Measurements from ENCODE around the gene C11orf98.
"Not testable (repeated sequence)": the region's sequence is repeated elsewhere in the genome, so short reads cannot be mapped to it uniquely, and the experiment has no call there.

The C11orf98 gene

DNA sequence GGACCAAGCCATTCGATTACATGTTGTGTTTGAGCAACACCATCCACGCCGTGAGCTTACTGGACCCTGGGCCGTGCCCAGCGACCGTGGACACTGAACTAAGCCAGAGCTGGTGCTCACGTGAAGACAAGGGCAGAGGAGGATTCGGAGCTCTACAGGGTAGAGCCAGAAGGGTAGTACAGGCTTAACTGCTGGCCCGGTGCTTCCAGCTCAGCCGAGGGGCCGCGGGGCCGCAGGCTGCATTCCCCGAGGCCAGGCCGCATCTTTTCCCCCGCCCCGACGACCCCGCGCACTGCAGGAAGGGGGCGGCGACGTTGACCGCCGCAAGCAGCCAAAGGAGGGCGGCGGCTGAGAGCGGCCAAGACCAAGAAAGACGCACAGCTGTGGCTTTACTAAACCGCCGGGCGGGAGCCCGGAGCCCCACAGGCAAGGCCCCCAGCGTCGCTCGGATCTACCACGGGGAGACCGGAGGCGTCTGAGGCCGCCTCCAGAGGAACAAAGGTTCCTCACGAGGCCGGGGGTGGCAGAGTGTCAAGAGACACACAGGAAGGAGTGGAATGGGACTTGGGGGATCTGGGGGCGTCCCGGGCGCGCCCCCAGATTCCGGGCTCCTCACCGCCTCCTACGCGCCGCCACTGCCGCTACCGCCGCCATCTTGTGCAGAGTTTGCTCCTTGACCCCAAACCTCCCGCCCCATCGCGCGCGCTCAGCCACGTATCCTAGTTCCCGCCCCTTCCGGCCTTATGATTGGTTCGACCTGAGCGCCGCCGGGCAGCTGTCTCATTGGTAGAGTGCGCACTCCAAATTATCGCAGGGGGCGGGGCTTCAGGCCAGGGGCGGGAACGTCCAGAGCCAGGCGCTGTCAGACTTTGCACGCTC, 18.8 kb downstream of the C11orf98 start, which contains the start of gene GANAB:
Gene GANAB, minus strand, starts transcription at position 668 of the 879 bp plus-strand sequence. Its CDS starts 14 bp downstream, at position 654.
- TF ChIP-seq Cebpa-rat (IDR thresholded peaks at IDR 0.05): no peak
- Histone ChIP-seq H3K27me3 (no peaks in the 10 kb centered on the region), H3K9ac (peak within 1 kb of the TSS; percentile 98), H3K9me3 (no peaks in the 10 kb centered on the region), H4K20me1 (peaks cover 88% of the 10 kb centered on the region), H3K4me1 (peaks cover 53% of the 10 kb centered on the region), H3K4me2 (peak within 1 kb of the TSS; percentile 92), H3K27ac (peak within 1 kb of the TSS; percentile 97), H3K4me3 (peak within 1 kb of the TSS; percentile 97), H3K36me3 (peaks cover 76% of the 10 kb centered on the region)

DNA sequence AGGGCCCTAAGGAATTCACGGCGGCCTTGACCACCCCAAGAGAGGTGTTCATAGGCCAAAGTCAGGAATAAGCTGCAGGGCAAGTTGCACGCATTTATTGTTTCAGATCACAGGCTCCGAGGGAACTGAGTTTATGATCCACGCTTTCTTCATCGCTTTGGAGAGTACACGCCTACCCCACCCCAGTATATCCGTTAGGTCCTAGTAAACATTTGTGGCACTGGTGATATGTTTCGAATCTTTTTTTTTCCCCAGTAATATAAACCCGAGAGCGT, 19.4 kb downstream of the C11orf98 start:
- peaks cover 88% of the 10 kb centered on the region for H4K20me1 ChIP-seq
- H3K9ac ChIP-seq: peak overlapping the region; percentile 98
- peak overlapping the region; percentile 92 for H3K4me2 ChIP-seq
- H3K4me3 ChIP-seq: peak overlapping the region; percentile 97
- peaks cover 58% of the 10 kb centered on the region for H3K4me1 ChIP-seq
- H3K36me3 ChIP-seq: peaks cover 76% of the 10 kb centered on the region
- no peaks in the 10 kb centered on the region for H3K27me3 ChIP-seq
- peak overlapping the region; percentile 97 for H3K27ac ChIP-seq
- TF ChIP-seq Cebpa-rat (IDR thresholded peaks at IDR 0.05): no peak
- no peaks in the 10 kb centered on the region for H3K9me3 ChIP-seq

DNA sequence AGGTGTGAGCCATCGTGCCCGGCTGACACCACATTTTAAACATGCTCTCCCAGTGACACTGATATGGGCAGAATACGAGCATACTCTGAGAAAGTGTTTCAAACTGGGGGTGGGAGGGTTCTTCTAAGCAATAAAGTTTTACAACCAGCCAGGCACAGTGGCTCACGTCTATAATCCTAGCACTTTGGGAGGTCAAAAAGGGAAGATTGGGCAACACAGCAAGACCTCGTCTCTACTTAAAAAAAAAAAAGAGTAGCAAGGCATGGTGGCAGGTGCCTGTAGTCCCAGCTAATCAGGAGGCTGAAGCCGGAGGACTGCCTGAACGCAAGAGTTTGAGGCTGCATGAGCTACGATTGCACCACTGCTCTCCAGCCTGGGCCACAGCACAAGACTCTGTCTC, 20.8 kb downstream of the C11orf98 start:
- Histone ChIP-seq H3K9ac (no peak overlapping the region), H3K9me3 (no peaks in the 10 kb centered on the region), H3K4me3 (no peak overlapping the region), H3K4me1 (peaks cover 54% of the 10 kb centered on the region), H3K36me3 (peaks cover 73% of the 10 kb centered on the region), H3K4me2 (peak overlapping the region; percentile 92; the same call in 1 of the 2 replicates), H4K20me1 (peaks cover 89% of the 10 kb centered on the region), H3K27me3 (no peaks in the 10 kb centered on the region), H3K27ac (no peak overlapping the region)
- TF ChIP-seq Cebpa-rat (IDR thresholded peaks at IDR 0.05): no peak

DNA sequence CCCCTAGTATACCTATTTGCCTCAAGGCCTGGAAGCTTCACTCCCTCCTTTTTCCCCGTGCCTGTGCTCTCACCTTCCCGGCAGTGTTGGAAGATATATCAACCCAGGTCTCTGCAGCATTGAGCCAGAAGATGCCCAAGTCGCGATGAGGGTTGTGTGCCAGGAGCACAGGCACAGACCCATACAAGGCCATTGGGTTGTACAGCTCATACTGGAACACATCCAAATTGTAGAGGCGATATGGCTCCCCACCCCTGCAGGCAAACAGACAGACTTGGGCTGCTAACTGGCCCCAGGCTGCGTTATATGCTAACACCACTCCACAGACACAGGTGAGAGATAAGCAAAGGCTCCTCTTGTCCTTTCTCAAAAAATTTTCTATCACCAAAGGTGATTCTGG, 32.5 kb downstream of the C11orf98 start:
- no peak overlapping the region for H3K4me3 ChIP-seq
- no peak for TF ChIP-seq Cebpa-rat (IDR thresholded peaks at IDR 0.05)
- no peak overlapping the region for H3K27ac ChIP-seq
- peaks cover 100% of the 10 kb centered on the region for H3K36me3 ChIP-seq
- H3K9ac ChIP-seq: no peak overlapping the region
- H4K20me1 ChIP-seq: peaks cover 19% of the 10 kb centered on the region; the same call in 1 of the 2 replicates
- no peaks in the 10 kb centered on the region for H3K9me3 ChIP-seq
- H3K4me1 ChIP-seq: peaks cover 11% of the 10 kb centered on the region; the same call in 1 of the 2 replicates
- H3K27me3 ChIP-seq: no peaks in the 10 kb centered on the region
- H3K4me2 ChIP-seq: no peak overlapping the region

DNA sequence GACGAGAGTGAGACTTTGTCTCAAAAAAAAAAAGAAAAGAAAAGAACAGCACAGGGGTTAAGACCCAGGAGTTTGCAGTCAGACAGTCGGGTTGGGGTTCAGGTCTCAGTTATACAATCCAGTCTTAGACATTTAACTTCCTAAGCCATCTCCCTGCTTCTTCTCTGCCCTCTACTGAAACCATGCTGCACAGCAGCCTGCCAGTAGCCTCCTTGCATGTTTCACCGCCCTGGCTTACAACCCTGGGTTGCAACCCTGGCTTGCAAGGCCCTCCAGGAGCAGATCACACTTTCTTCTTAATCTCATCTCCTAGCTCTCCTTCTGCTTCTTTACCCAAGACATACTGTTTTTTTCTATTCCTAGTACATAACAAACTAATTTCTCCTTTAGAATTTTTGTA, 37.3 kb downstream of the C11orf98 start:
- Histone ChIP-seq H3K4me3 (no peak overlapping the region), H3K27ac (no peak overlapping the region), H3K9ac (no peak overlapping the region), H3K36me3 (peaks cover 79% of the 10 kb centered on the region), H3K27me3 (no peaks in the 10 kb centered on the region), H3K4me1 (peaks cover 35% of the 10 kb centered on the region), H4K20me1 (0 out of 2 replicates have a peak, but pooled peaks cover 5% of the 10 kb centered on the region), H3K9me3 (no peaks in the 10 kb centered on the region), H3K4me2 (no peak overlapping the region)
- TF ChIP-seq Cebpa-rat (IDR thresholded peaks at IDR 0.05): no peak

DNA sequence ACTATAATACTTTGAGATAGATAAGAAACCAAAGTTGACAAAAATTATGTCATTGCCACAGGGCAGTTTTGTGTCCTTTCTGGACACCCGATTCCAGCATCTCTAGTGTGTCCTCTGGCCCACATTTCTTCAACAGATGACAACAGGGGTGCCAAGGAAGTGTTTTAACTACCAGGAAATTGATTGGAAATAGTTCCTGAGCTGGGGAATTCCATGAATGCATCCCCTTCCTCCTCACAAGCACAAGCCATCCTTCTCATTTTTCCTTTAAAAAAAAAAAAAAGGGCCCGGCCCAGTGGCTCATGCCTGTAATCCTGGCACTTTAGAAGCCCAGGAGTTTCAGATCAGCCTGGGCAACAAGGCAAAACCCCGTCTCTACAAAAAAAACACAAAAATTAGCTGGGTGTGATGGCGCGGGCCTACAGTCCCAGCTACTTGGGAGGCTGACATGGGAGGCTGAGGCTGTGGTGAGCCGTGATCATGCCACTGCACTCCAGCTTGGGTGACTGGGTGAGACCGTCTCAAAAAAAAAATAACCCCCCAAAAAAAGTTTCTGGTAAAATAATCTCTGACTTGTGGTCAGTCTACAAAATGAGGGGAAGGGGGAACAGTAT, 42.4 kb downstream of the C11orf98 start:
- Histone ChIP-seq H3K4me2 (peak overlapping the region; percentile 97), H3K4me1 (peaks cover 58% of the 10 kb centered on the region), H3K27ac (peak overlapping the region; percentile 88; the same call in 1 of the 2 replicates), H3K9me3 (no peaks in the 10 kb centered on the region), H4K20me1 (0 out of 2 replicates have a peak, but pooled peaks cover 5% of the 10 kb centered on the region), H3K9ac (no peak overlapping the region), H3K36me3 (peaks cover 30% of the 10 kb centered on the region), H3K27me3 (no peaks in the 10 kb centered on the region), H3K4me3 (peak overlapping the region; percentile 85; the same call in 1 of the 2 replicates)
- TF ChIP-seq Cebpa-rat (IDR thresholded peaks at IDR 0.05): no peak

DNA sequence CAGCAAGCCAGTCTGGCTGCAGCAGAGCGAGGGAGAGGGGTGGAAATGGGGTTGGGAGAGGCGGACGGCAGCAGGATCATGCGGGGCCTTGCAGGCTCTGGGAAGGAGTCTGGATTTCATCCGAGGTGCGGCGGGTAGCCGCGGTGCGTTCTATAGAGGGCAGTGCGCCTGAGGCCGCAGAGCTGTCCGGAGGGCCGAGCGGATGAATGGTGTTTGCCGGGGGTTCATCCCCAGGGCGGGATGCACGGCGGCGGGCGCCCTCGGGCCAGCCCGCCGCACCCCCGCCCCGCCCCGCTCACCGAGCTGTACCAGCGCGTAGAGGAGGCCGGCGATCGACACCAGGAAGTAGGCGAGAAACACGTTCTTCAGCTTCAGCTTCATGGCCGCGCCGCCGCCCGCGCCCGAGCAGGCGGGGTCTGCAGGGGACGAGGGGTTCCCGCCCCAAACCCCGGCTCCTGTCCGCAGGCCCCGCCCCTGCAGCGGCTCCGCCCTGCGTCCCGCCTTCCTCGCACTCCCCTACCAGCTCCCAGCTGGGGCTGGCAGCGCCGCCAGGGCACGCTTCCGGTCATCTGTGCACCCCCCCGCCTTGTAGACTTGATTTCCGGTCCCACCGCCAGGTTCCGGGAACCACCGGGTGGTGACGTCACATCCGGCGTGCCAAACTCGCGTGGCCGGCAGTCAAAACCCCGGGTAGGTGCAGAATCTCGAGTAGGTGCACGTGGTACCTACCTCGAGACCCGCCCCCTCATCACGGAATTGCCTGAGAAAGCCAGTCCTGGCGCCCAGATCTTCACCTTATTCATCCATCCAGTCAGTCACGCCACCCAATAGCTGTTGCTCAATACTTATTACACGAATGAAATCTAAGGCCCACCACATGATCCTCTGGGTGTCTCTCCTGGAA, 43.2 kb downstream of the C11orf98 start, which contains the start of gene B3GAT3:
Gene B3GAT3, minus strand, starts transcription at position 420 of the 904 bp plus-strand sequence. Its CDS starts 39 bp downstream, at position 381.
- Histone ChIP-seq H3K9ac (peak within 1 kb of the TSS; percentile 91), H4K20me1 (0 out of 2 replicates have a peak, but pooled peaks cover 5% of the 10 kb centered on the region), H3K4me1 (peaks cover 58% of the 10 kb centered on the region), H3K27ac (peak within 1 kb of the TSS; percentile 88), H3K4me2 (peak within 1 kb of the TSS; percentile 97), H3K27me3 (no peaks in the 10 kb centered on the region), H3K4me3 (peak within 1 kb of the TSS; percentile 85), H3K9me3 (no peaks in the 10 kb centered on the region), H3K36me3 (peaks cover 30% of the 10 kb centered on the region)
- TF ChIP-seq Cebpa-rat (IDR thresholded peaks at IDR 0.05): peak; percentile 87

DNA sequence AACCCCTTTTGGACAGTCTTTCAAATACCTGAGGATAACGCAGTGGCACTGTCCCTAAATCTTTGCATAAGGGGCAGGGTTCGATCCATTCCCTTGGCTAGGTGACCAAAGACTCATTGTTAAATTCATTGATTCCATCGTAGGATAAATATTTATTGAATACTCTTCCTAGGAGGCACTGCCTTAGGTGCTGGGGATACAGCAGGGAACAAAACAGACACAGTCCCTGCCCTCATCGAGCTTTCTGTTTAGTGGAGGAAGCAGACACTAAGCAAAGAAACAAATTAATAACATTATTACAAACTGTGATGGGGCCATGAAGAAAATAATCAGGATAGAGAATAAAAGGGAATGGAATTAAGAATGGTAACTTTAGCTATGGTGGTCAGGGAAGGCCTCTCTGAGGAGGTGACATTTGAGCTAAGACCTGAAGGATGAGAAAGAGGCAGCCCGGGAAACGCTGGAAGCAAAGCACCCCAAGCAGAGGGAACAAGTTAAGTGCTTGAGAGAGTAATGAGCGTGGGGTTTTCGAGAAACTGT, 43.9 kb downstream of the C11orf98 start:
- H3K27me3 ChIP-seq: no peaks in the 10 kb centered on the region
- H3K27ac ChIP-seq: peak overlapping the region; percentile 88
- H3K4me2 ChIP-seq: peak overlapping the region; percentile 97
- H3K4me1 ChIP-seq: peaks cover 55% of the 10 kb centered on the region
- H4K20me1 ChIP-seq: 0 out of 2 replicates have a peak, but pooled peaks cover 5% of the 10 kb centered on the region
- H3K4me3 ChIP-seq: peak overlapping the region; percentile 85
- TF ChIP-seq Cebpa-rat (IDR thresholded peaks at IDR 0.05): no peak
- no peaks in the 10 kb centered on the region for H3K9me3 ChIP-seq
- peaks cover 30% of the 10 kb centered on the region for H3K36me3 ChIP-seq
- peak overlapping the region; percentile 91 for H3K9ac ChIP-seq

DNA sequence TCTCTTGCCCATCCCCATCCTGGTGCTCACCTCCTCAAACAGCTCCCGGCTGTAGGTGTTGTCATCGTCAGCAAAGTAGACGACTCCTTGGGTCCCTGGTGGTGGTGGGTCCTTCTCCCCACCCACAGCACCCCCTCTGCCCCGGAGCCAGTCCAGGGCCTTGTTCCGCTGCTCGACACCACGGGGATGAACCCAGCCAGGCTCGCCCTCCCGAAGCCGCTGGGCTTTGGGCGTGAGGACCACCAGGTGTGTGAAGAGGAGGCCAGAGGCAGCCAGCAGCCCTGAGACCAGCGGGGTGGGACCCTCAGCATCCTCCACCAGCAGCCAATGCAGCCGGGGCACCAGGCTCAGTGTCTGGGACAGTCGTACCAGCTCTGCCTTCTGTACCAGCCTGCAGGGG, 48.1 kb downstream of the C11orf98 start:
- Histone ChIP-seq H3K36me3 (peaks cover 35% of the 10 kb centered on the region), H3K4me1 (peaks cover 26% of the 10 kb centered on the region)
- H3K27ac ChIP-seq, H4K20me1 ChIP-seq, H3K9ac ChIP-seq, H3K4me2 ChIP-seq, H3K9me3 ChIP-seq, H3K27me3 ChIP-seq, H3K4me3 ChIP-seq: not testable (repeated sequence)

Measured in BLaER1 (cell line).